22Rv1 (cell line): ENCODE results near the gene GRIA1.

Experiments used
- ZFX ChIP-seq: fragments of 450-650 bp; IDR thresholded peaks from 2 replicates; pipeline ENCODE4 v1.6.1; 2017; ENCODE audit warnings: antibody characterized with exemption, borderline replicate concordance
- TF ChIP-seq, protein P1 (sequence below): fragments of 450-650 bp; IDR thresholded peaks from 2 replicates; pipeline ENCODE4 v1.5.1; 2017; ENCODE audit warnings: mild to moderate bottlenecking

DNA sequence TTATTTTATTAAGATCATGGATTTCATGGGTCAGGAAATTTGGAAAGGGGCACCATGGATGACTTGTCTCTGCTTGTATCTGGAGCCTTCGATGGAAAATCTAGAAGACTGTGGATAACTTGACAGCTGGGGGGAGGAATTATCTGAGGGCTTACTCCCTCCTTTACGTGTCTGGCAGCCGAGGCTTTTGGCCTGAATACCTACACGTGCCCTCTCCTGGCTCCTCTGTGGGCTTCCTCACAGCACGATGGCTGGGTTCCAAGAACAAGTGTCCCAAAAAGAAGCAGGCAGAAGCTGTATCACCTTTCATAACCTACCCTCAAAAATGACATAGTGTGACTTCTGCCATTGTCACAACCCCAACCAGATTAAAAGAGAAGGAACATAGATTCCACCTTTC lies 228.9 kb downstream of the GRIA1 start:
- TF ChIP-seq, protein P1, sequence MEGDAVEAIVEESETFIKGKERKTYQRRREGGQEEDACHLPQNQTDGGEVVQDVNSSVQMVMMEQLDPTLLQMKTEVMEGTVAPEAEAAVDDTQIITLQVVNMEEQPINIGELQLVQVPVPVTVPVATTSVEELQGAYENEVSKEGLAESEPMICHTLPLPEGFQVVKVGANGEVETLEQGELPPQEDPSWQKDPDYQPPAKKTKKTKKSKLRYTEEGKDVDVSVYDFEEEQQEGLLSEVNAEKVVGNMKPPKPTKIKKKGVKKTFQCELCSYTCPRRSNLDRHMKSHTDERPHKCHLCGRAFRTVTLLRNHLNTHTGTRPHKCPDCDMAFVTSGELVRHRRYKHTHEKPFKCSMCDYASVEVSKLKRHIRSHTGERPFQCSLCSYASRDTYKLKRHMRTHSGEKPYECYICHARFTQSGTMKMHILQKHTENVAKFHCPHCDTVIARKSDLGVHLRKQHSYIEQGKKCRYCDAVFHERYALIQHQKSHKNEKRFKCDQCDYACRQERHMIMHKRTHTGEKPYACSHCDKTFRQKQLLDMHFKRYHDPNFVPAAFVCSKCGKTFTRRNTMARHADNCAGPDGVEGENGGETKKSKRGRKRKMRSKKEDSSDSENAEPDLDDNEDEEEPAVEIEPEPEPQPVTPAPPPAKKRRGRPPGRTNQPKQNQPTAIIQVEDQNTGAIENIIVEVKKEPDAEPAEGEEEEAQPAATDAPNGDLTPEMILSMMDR, result no peak
- no peak for TF ChIP-seq ZFX
